Measurements from ENCODE around the gene GREB1L. TPM values are rescaled to one million over a fixed set of nuclear protein-coding genes. Genes with fewer than 3 reads are reported as not detected.

GREB1L gene
- total RNA-seq, 1 donor from 2014 or later = 0.98 TPM

- no peak overlapping the region for H3K4me3 ChIP-seq
- TF ChIP-seq POLR2AphosphoS5 (IDR thresholded peaks at IDR 0.05; ENCODE audit: insufficient read depth in 1 of 2, low read depth in 1 of 2) (no peak), CTCF (IDR thresholded peaks at IDR 0.05) (no peak), POLR2A (IDR thresholded peaks at IDR 0.05) (no peak)
- no peaks in the 10 kb centered on the region for H3K4me1 ChIP-seq
- H3K27ac ChIP-seq = no peak overlapping the region
- H3K36me3 ChIP-seq = no peaks in the 10 kb centered on the region
- peak in 1 of 2 donors; percentile 32 for DNase-seq (ENCODE audit: extremely low spot score in 2 of 2)
- no peaks in the 10 kb centered on the region for H3K9me3 ChIP-seq
- intact Hi-C loops (cut with DNase I) = no loop called here
- H3K27me3 ChIP-seq = no peaks in the 10 kb centered on the region
Observed at GRCh38 chr18:21215490-21215889, 26.5 kb upstream of the GREB1L start.

- H3K4me1 ChIP-seq = no peaks in the 10 kb centered on the region
- no peak overlapping the region for H3K4me3 ChIP-seq
- H3K36me3 ChIP-seq = no peaks in the 10 kb centered on the region
- TF ChIP-seq POLR2AphosphoS5 (IDR thresholded peaks at IDR 0.05; ENCODE audit: insufficient read depth in 1 of 2, low read depth in 1 of 2) (no peak), CTCF (IDR thresholded peaks at IDR 0.05) (no peak), POLR2A (IDR thresholded peaks at IDR 0.05) (no peak)
- intact Hi-C loops (cut with DNase I) = no loop called here
- H3K27me3 ChIP-seq = no peaks in the 10 kb centered on the region
- H3K9me3 ChIP-seq = no peaks in the 10 kb centered on the region
- DNase-seq (ENCODE audit: extremely low spot score in 2 of 2) = peak in 1 of 2 donors; percentile 13
- no peak overlapping the region for H3K27ac ChIP-seq
Observed at GRCh38 chr18:21218862-21219261, 23.2 kb upstream of the GREB1L start.

GRCh38 chr18:21230436-21230835 lies 11.6 kb upstream of the GREB1L start:
- Histone ChIP-seq H3K4me1 (no peaks in the 10 kb centered on the region), H3K36me3 (no peaks in the 10 kb centered on the region), H3K27me3 (no peaks in the 10 kb centered on the region), H3K9me3 (no peaks in the 10 kb centered on the region), H3K27ac (no peak overlapping the region), H3K4me3 (no peak overlapping the region)
- TF ChIP-seq POLR2A (IDR thresholded peaks at IDR 0.05) (no peak), CTCF (IDR thresholded peaks at IDR 0.05) (no peak), POLR2AphosphoS5 (IDR thresholded peaks at IDR 0.05; ENCODE audit: insufficient read depth in 1 of 2, low read depth in 1 of 2) (no peak)
- intact Hi-C loops (cut with DNase I) = no loop called here
- no peak for DNase-seq (ENCODE audit: extremely low spot score in 2 of 2)

GRCh38 chr18:21241301-21242048 lies 557 bp upstream of the GREB1L start:
- no peaks in the 10 kb centered on the region for H3K27me3 ChIP-seq
- TF ChIP-seq CTCF (IDR thresholded peaks at IDR 0.05) (no peak), POLR2AphosphoS5 (IDR thresholded peaks at IDR 0.05; ENCODE audit: insufficient read depth in 1 of 2, low read depth in 1 of 2) (no peak), POLR2A (IDR thresholded peaks at IDR 0.05) (no peak)
- H3K9me3 ChIP-seq = no peaks in the 10 kb centered on the region
- intact Hi-C loops (cut with DNase I) = no loop called here
- peak overlapping the region; percentile 82 for H3K27ac ChIP-seq
- no peak for DNase-seq (ENCODE audit: extremely low spot score in 2 of 2)
- H3K4me1 ChIP-seq = peaks cover 16% of the 10 kb centered on the region
- no peaks in the 10 kb centered on the region for H3K36me3 ChIP-seq
- peak overlapping the region; percentile 51 to 57 for H3K4me3 ChIP-seq

GRCh38 chr18:21242780-21243401 lies 859 bp downstream of the GREB1L start:
- Histone ChIP-seq H3K36me3 (no peaks in the 10 kb centered on the region), H3K4me1 (peaks cover 16% of the 10 kb centered on the region), H3K9me3 (no peaks in the 10 kb centered on the region), H3K27me3 (no peaks in the 10 kb centered on the region), H3K4me3 (peak overlapping the region; percentile 51 to 57), H3K27ac (peak overlapping the region; percentile 82)
- DNase-seq (ENCODE audit: extremely low spot score in 2 of 2) = no peak
- intact Hi-C loops (cut with DNase I) = no loop called here
- no peak for TF ChIP-seq CTCF (IDR thresholded peaks at IDR 0.05)
- TF ChIP-seq POLR2AphosphoS5 (IDR thresholded peaks at IDR 0.05; ENCODE audit: insufficient read depth in 1 of 2, low read depth in 1 of 2) = no peak
- TF ChIP-seq POLR2A (IDR thresholded peaks at IDR 0.05) = no peak

All from vagina (tissue), 2 donors.